ENCODE measurements around the gene NET1.

The NET1 gene

DNA sequence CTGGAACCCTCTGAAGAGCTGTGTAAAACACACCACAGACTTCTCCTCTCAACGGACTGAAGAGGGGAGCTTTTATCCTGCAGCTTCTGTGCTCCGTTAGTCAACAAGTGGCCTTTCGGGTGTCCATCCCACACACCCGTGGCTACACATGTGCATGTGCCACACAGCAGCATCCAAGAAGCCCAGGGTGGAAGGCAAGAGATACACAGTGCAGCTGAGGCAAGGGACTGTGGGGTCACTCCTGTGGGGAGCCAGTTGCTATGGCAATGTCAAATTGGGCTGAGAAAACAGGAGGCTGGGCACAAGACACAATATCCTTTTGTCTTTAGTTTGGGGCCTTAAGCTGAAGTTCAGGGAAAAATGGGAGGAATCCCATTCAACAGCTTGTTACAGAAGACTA lies 28.7 kb downstream of the NET1 start:
- DNase-seq (ENCODE audit: insufficient read length, low spot score), result no peak
- no peak for FAIRE-seq

DNA sequence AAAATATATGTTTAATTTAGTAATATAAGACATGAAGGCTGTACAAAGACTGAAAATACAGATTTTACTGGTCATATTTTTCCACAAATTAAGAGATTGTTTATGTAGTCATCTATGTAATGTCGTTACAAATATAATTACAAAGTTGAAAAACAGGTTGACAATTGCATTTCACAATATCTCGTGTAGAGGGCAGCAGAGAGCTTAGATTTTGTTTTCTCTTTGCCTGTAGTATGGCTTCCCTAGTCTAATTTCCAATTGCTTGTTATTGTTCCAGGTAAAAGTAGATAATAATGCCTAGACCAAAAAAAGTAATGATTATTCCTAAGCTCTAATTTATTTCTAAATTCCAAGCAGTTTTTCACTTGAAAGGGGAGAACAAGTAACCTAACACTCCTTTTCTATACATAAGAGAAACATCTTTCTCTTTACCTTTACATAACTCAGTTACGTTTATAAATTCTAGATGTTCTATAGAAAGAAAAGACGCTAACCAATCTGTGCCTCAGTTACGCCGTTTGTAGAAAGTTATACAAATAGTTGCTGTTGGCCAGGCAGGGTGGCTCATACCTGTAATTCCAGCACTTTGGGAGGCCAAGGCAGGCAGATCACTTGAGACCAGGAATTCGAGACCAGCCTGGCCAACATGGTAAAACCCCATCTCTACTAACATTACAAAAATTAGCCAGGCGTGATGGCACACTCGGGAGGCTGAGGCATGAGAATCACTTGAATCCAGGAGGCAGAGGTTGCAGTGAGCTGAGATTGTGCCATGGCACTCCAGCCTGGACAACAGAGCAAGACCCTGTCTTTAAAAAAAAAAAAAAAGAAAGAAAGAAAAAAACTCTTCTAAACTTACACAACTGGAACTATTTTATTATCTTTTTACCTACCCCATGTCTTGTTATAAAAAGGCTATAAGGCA lies 30.0 kb downstream of the NET1 start:
- peak; percentile 86 for FAIRE-seq
- DNase-seq (ENCODE audit: insufficient read length, low spot score), result peak; percentile 13

DNA sequence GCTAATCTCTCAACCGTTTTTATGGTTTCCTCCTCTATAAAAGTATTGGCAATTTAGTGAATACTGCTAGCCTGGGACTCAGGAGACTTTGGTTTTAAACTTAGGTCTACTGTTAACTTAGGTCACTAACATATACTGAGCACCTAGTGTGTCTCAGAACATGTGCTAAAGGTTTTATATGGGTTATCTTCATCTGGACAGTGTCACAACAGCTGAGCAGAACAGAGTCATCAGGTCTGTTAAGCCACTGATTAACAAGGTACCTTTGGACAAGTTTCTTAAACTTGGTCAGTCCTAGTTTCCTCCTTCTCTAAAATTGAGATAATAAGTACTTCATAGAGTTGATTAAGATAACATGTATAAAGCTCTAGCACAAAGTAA lies 30.6 kb downstream of the NET1 start:
- FAIRE-seq, result no peak
- DNase-seq (ENCODE audit: insufficient read length, low spot score), result no peak

DNA sequence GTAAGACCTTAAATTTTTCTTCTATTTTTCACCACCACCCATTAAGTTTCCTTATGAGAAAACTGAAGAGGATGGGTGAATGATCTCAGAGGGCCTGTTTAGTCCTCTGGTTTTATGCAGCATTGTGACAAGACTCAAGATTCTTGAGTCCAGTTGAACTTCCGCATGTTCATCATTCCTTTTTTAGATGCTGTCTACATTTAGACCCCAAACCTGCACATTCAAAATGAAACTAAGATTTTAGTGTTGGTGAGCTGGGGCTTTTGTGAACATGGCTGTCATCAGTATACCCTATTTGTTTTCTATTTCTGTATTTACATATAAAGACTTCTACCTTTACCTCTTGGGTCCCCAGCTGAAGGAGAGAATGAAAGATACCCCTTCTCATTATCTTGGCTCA lies 31.1 kb downstream of the NET1 start:
- DNase-seq (ENCODE audit: insufficient read length, low spot score) (peak; percentile 27), FAIRE-seq (peak; percentile 98)

DNA sequence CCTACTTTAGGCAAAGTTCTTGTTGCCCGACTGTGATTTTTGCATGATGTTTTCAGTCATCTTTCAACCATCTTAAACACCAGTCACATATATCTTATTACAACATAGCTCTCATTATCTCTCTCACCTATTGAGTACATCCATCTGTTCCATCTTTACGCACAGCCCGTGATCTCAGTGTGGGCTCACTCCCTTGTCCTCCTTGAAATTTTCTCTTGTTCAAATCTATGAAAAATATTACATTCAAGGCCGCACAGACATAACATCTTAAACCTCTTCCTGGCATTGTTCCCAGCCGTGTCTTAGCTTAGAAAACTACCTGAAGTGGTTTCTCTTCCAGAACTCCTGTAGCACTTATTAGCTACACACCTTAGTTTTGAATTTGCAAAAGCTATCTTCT lies 32.6 kb downstream of the NET1 start:
- DNase-seq (ENCODE audit: insufficient read length, low spot score) (no peak), FAIRE-seq (no peak)

DNA sequence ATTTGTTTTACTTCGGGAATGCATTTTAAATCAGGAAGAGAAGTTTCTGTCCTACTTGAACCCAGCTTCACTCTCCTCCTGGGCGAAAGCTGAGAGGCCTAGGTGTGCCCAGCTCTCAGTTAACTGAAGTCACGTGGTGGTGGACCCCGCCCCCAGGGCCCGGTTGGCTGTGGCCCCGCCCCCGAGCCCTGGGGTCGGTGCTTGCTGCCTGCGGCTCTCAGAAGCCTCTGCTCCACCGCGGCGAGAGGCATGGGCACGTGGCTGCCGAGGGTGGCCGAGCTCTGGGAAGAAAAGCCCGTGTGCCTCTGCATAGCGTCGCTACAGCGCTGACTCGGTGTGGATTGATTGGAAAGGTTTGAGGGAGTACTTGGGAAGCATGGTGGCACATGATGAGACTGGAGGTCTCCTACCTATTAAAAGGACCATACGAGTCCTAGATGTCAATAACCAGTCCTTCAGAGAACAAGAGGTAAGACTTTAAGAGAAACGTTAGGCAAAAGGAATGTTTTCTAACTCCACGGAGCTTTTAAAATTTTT lies 34.1 kb downstream of the NET1 start:
- peak; percentile 74 for FAIRE-seq
- DNase-seq (ENCODE audit: insufficient read length, low spot score), result peak; percentile 24

DNA sequence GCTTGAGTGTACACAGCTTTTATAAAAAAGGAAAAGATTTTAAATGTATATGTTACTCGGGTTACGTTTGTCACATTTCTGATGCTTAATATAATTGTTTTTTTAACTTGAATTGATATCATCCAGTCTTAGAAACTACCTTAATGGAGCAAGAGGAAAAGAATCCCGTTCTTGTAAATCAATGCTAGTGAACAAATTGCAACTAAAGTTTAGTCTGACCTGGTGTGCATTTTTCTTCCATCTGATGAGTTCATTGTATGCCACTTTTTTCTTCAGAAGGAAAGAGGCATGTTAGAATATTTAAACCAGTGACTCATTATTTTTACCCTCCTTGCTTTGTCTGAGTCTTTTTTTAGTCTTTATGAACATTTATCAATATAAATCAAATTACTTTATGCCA lies 34.7 kb downstream of the NET1 start:
- DNase-seq (ENCODE audit: insufficient read length, low spot score) (no peak), FAIRE-seq (peak; percentile 79)

DNA sequence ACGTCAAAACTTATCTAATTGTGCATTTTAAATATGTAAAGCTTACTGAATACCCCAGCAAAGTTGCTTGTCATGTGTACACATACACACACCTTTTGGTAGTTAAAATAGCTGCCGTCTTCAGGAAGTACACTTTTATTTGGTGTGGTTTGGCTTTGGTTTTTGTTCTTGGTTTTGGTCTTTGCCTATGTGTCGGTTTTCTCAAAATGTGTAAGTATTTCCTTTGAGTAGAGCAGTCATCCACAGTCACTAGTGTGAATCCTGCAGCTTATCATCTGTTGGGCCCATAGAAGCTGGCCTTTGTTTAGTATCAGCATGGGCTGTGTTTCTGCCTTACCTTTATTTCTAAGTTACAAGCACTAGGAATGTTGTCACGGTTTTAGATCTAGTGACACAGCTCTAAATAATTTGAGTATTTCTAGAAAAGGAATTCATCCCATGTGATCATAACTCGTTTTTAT lies 35.3 kb downstream of the NET1 start:
- DNase-seq (ENCODE audit: insufficient read length, low spot score) (no peak), FAIRE-seq (peak; percentile 99)

DNA sequence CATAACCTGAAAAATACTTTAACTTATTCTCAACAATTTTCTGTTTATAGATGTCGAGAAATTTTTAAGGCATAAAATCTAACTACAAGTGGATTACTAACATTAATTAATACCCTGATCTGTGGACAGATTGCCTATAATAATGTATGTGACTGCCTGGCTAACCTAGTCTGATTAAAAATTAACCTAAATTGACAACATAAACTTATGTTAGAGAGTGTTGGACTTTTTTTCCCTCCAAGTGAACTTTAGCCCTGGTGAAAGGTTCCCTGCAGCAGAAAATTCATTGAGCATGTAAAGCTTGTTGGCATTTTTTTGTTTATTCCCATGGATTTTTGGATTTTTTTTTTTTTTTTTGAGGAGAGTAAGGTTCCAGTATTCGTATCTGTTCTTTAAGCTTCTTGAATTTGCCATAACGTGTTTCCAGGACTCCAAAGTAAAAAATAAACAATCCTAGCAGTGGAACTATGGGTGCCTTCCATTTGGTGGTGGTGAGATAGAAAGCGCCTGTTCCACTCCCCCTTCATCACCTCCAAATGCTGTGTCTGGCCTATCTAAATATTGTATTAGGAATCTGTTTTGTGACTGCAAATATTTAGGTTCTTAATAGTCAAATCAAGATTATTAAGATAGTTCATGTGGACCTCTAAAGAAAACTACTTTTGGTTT lies 36.1 kb downstream of the NET1 start:
- DNase-seq (ENCODE audit: insufficient read length, low spot score), result no peak
- peak; percentile 80 for FAIRE-seq

DNA sequence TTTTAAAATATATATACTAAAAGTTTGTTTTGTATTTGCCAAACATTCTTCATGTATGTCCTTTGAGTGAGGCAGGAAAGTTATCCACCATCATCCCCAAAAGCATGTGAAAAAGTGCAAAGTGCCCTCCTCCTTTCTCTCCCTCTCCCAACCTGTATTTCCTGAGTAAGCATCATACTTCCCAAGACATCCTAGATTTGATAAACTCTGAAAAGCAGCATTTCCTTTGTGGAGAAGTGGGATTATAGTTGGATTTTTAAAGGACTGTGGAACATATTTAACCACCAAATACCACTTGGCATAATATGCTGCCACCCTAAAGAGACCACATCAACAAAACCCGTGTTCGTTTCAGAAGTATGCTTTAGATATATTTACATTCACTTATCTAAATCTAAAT lies 36.9 kb downstream of the NET1 start:
- DNase-seq (ENCODE audit: insufficient read length, low spot score), result no peak
- no peak for FAIRE-seq

DNA sequence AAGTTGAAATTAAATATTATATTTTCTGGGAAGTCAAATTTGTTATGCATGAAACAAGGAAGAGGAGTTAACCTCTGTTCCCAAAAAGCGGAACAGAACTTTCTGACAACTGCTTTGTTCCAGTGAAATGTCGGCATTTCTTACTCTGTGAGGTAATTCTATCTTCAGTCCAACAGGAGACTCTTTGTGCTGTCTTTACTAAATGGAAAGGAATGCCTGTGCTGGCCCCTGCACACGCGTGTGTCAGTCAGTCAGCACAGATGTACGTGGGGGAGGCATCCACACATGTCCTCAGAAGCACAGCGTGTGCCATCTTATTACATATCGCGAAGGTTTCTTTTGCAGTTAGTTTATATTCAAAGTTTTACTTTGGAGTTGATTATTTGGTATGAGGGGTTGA lies 37.5 kb downstream of the NET1 start:
- FAIRE-seq (no peak), DNase-seq (ENCODE audit: insufficient read length, low spot score) (no peak)

DNA sequence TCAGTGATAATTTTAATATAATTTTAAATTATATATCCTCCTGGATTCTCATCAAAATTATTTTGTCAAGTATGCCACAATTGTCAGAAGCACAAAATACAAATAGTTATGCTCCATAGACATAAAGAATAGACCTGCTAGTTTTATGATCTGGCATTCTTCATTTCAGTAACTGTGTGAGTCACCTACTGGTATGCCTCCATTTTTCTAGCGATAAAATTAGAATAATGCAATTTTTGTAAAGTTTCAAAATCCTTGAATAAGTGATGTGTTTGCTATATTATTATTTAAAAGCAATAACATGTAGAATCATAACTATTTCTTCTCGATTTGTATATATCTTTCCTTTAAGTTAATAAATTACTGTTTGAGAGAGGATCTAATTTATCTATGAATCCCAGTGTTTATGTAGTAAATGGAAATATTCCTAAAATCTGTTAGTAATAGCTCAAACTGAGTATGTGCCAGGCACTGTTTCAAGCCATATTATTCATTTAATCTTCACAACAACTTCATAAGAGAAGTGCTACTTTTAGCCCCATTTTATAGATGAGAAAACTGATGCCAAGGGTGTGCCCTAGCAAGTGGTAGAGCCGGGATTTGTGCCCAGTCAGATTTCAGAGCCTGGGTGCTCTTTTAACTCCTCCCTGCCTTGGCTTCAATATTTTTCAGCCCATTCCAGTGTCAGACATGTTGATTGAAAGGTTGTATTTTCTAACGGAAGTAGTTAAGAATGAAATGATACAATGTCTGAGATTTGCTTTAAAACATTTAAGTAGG lies 38.4 kb downstream of the NET1 start:
- no peak for DNase-seq (ENCODE audit: insufficient read length, low spot score)
- FAIRE-seq, result no peak

DNA sequence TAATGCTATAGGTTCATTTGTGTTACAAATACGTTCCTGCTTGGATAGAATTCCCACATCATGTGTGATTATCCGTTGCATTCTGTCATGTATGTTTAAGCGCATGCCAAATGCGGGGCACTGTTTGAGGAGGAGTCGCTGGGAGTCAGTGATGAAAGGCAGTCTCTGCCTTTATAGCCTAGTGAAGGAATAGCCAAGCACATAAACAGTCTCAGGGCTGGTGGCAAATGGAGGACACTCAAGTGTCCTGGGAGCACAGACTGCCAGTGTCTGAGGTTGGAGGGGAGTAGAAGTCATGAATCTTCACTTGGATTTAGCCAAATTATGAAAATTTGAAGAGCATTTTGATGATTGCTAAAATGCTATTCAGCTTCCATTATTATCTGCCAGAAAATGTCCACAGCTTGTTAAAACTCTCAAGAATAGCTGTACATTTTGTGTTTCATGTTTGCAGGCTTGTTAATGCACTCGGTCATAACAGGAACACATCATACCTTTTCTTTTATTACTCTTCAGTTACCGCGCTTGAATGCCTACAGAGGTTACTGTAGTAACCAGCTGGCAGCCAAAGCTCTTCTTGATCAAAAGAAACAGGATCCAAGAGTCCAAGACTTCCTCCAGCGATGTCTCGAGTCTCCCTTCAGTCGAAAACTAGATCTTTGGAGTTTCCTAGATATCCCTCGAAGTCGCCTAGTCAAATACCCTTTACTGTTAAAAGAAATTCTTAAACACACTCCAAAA lies 41.6 kb downstream of the NET1 start:
- FAIRE-seq, result no peak
- no peak for DNase-seq (ENCODE audit: insufficient read length, low spot score)

DNA sequence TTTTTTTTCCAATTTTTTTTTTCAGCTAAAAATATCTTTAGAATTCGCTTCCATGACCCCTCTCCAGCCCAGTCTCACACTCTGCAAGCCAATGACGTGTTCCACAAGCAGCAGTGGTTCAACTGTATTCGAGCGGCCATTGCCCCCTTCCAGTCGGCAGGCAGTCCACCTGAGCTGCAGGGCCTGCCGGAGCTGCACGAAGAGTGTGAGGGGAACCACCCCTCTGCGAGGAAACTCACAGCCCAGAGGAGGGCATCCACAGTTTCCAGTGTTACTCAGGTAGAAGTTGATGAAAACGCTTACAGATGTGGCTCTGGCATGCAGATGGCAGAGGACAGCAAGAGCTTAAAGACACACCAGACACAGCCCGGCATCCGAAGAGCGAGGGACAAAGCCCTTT lies 44.2 kb downstream of the NET1 start:
- peak; percentile 23 for FAIRE-seq
- no peak for DNase-seq (ENCODE audit: insufficient read length, low spot score)

DNA sequence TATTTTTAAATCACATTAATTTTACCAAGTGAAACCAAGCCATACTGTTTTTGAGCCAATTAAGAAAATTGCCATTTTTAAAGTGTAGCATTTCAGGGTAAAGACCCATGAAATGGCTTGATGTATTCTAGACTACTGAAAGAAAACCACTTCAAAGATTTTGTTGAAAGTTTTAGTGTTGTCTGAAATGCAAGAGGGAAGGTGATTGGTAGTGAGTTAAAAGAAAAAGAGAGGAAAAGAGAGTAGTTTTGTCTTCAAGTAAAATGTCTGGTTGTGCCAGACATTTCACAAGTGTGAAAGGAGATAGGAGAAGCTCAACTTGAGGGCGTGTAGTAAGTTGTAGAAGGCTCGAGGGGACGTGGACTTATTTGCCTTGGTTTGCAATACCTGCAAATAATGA lies 45.4 kb downstream of the NET1 start:
- DNase-seq (ENCODE audit: insufficient read length, low spot score), result no peak
- FAIRE-seq, result no peak

DNA sequence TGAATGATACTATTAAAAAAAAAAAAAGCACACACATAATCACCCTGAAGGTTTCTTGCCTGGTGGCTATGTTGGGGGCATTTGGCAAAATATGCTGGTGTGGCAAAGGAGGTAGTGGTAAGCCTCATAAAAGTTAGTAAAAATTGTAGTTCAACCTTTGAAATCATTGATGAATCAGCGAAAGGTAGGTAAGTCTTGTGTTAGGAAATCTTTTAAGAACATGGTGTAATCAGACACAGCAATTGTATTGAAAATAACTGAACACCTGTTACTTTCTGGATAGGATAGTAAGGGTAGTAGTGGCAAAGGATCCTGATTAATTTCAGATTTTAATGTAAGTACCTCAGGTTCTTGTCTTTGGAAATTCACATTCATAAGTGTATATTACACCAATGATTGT lies 46.1 kb downstream of the NET1 start:
- no peak for FAIRE-seq
- DNase-seq (ENCODE audit: insufficient read length, low spot score), result no peak

DNA sequence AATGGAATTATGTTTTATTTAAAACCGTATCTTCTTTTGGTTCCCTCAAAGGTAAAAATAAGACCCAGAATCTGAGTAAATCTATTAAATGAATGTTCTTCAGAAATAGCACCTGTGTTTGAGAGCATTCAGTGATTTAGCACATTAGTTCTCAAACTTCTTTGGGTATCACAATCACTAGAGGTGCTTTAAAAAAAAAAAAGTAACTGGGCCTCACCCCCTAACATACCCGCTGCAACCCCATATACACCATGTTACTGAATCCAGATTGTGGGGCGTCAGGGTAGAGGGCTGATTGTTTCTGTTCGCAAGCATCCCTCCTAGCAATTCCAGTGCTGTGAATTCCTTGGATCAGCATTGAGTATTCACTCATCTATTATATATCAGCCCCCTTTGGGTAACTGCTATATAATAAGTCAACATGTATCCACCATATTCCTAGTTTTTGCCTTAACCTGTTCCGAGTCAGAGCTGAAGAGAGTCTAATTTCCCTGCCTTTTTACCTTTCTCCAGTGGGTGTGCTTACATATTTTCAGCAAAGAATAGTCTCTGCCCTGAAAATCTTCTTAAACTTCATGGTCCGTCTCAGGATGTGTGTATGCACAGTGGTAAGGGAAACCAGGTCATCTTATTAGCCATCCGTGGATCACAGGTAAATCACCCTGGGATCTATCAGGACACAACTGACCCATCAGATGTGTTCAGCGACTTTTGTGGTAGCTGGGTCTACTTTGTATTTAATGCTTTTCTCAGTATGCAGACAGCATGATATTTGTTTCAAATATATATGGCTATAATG lies 46.8 kb downstream of the NET1 start:
- FAIRE-seq, result no peak
- no peak for DNase-seq (ENCODE audit: insufficient read length, low spot score)

DNA sequence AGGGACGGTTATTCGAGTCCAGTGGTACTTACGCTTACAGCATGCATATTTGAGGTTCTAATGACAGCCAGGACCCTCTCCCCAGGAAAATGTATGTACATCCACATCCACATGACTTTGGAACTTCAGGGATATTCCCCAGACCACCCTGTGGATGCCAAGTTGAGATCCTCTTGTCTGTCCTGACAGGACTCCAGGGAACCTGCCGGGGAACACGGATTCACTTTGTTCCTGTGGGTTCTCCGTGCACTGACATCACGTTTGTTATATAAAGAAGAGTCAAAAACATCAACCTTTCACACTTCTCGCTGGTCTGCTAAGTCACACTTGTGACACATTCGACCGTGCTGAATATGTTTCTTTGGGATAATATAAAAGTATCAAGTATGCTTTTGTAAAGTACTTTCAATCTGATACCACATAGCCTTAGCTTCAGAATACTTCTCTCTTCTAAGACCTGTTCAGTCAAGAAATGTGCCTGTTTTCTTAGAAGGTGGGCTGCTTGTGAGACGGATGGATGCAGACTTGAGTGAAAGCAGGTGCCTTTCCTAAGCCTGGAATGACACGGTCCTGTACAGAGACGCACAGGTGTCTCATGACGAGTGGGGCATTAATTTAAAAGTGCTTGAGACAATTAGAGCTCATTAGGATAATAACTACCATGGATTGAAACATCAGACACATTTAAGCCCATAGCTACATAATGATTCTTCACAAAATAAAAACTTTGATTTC lies 48.3 kb downstream of the NET1 start:
- FAIRE-seq, result no peak
- DNase-seq (ENCODE audit: insufficient read length, low spot score), result no peak

DNA sequence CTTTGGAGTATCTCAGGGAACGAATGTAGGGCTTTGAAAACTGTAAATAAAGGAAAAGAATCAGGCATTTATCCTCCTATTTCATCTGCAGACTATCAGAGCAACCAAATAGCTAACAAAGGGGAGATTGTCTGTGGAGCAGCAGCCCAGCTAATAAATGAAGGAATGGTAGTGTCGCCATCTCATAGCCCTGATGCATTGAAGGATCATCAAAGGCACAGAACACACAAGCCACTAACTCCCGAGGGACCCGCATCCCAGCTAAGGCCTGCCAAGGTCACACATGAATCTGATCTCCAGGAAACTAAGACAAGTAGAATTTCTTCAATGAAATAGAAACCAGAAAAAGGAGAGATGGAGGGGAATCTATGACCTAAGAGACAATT lies 48.8 kb downstream of the NET1 start:
- FAIRE-seq, result no peak
- no peak for DNase-seq (ENCODE audit: insufficient read length, low spot score)

Data from GM19239 (cell line).